CD4-positive, alpha-beta T cell treated with Interleukin-10 for 1 hour (primary cell): ENCODE data around the gene PIKFYVE.
"Not testable (repeated sequence)": the region's sequence is repeated elsewhere in the genome, so short reads cannot be mapped to it uniquely, and the experiment has no call there.

Source experiments
- DNase-seq: peaks from one replicate; pipeline ENCODE4 v3.0.0-alpha.2; 2020

Gene PIKFYVE

GRCh38 chr2:208311321-208311720 is 45.3 kb downstream of the PIKFYVE start:
- no peak for DNase-seq

GRCh38 chr2:208311954-208312353 is 45.9 kb downstream of the PIKFYVE start:
- DNase-seq = no peak

GRCh38 chr2:208315081-208315788 is 49.2 kb downstream of the PIKFYVE start:
- no peak for DNase-seq

GRCh38 chr2:208318127-208318526 is 52.1 kb downstream of the PIKFYVE start:
- no peak for DNase-seq

- DNase-seq = no peak
These were observed 53.3 kb downstream of the PIKFYVE start for GRCh38 chr2:208319391-208319790.

- no peak for DNase-seq
These were observed 54.6 kb downstream of the PIKFYVE start for GRCh38 chr2:208320686-208321085.

GRCh38 chr2:208326016-208326415 is 60.0 kb downstream of the PIKFYVE start:
- no peak for DNase-seq

GRCh38 chr2:208329485-208329884 is 63.4 kb downstream of the PIKFYVE start:
- no peak for DNase-seq

GRCh38 chr2:208334230-208334629 is 68.2 kb downstream of the PIKFYVE start:
- no peak for DNase-seq

- no peak for DNase-seq
These were observed 80.7 kb downstream of the PIKFYVE start for GRCh38 chr2:208346756-208347155.

GRCh38 chr2:208350610-208351009 is 84.6 kb downstream of the PIKFYVE start:
- no peak for DNase-seq

- DNase-seq = no peak
These were observed 86.9 kb downstream of the PIKFYVE start for GRCh38 chr2:208352644-208353567.

GRCh38 chr2:208354964-208355381 is 88.9 kb downstream of the PIKFYVE start:
- no peak for DNase-seq

- DNase-seq = not testable (repeated sequence)
These were observed 90.4 kb downstream of the PIKFYVE start for GRCh38 chr2:208356420-208356819.

- no peak for DNase-seq
These were observed 91.0 kb downstream of the PIKFYVE start for GRCh38 chr2:208356846-208357574.

GRCh38 chr2:208358758-208359631 is 92.9 kb downstream of the PIKFYVE start:
- DNase-seq = no peak

GRCh38 chr2:208359632-208359986 is 93.6 kb downstream of the PIKFYVE start:
- DNase-seq = peak; percentile 23

- no peak for DNase-seq
These were observed 94.4 kb downstream of the PIKFYVE start for GRCh38 chr2:208360259-208361076.

GRCh38 chr2:208361077-208361441 is 95.0 kb downstream of the PIKFYVE start:
- no peak for DNase-seq

GRCh38 chr2:208363485-208363884 is 97.4 kb downstream of the PIKFYVE start:
- no peak for DNase-seq
